ENCODE results near the gene RALY.

Gene RALY

DNA sequence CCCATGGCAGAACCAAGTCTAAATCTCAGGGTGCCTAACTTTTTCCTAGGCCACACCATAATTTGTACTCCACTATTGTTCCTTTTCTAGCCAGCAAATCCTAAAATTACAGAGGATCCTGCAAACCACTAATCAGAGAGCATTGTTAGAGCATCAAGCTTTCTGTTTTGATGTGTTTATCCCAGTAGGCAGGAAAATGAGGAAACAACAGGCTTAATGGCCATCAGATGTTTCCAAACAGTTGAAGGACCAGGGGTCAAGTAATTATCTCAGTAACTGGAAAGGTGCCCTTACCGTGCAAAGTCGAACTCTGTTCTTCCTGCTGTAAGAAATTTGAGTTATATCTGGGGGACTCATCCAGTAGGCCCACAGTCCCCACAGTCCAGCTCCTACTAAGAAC is 58.7 kb downstream of the RALY start:
- DNase-seq: no peak

DNA sequence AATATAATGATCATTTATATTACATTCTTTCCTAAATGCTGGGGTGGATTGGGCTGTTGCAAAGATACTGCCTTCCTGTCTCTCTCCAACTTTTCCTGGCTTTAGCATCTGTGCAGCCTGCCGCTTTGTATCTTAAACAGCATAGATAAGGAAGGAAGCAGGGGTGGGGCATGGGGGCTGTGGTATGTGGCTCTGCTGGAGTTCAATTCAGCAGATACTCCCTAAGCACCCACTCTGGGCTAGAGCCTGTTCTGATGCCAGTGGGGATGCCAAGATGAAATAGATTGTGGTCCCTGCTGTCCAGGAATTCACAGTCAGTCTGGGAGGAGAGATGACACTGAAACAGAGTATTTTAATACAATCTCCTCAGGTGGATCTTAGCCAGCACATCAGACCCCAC is 61.6 kb downstream of the RALY start:
- DNase-seq: no peak

DNA sequence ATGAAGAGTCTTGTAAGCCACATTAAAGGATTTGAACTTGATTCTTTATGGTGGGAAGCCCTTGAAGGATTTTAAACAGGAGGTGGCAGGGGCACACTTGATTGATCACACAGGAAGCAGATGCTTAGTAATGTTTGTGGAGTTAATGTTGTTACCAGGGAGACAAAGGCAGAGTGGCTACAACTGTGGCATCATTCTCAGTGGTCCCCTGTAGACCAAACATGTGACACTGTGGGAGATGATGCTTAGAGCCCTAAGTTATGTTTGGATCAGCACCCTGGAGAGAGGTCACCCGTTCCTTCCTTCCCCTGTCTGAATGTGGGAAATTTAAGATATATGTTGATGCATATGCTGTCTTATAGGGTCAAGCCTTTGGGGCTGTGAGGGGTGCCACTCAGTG is 65.1 kb downstream of the RALY start:
- no peak for DNase-seq

GRCh38 chr20:34060970-34061369 is 67.3 kb downstream of the RALY start:
- DNase-seq: no peak

DNA sequence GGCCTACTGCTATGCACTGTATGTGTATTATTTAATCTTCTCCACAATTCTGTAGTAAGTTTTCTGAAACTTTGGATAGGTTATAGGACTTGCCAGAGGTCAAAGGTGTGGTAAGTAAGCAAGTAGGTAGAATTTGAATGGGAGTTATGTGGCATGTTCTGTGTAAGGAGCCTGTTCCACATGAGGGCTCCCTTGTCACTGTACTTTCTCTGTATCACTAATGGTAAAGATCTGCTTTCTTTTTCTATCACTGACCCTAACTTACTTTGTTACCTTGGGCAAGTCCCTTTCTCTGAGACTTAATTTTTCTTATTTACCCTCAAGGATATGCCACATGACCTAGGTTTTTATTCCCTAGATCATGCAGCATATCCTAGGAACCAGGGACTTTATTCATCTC is 68.0 kb downstream of the RALY start:
- no peak for DNase-seq

DNA sequence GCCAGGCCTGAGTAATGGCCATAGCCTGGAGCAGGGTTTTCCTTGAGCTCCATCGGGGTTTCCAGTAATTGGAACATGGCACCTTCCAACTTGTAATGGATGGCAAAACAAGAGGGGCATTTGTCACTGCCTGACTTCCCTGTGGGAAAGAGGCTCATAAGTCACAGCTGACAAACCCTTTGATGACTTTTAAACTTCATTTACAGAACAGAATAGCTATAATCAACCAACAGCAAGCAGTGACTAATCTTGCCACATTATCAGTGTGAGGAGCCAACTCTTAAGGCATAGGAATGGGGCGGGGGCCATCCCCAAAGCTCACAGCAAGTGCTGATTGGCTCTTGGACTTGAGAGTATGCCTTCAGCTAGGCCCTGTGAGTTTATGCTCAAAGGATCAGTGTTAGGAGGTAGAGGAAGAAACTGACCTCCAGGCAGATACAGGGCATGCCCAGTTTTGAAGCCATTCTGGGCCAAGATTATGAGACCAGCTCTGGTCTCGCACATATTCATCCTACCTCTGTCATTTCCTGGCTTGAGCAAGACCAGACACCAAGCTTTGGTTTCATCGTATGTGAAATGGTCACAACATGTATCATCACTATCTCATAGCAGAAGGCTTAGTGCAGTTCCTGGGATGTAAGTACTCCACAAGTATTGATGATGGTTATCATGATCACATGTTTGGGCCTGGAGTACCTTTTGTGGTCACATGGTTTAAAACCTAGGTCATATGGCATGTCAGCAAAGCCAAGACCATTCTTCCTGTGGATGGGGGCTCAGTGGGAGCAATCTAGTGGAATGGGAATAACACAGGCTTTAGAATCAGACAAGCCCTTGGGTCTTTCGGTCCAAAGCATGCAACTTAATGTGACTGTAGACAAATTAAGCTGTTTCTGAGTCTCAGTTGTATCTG is 69.1 kb downstream of the RALY start:
- DNase-seq: no peak

DNA sequence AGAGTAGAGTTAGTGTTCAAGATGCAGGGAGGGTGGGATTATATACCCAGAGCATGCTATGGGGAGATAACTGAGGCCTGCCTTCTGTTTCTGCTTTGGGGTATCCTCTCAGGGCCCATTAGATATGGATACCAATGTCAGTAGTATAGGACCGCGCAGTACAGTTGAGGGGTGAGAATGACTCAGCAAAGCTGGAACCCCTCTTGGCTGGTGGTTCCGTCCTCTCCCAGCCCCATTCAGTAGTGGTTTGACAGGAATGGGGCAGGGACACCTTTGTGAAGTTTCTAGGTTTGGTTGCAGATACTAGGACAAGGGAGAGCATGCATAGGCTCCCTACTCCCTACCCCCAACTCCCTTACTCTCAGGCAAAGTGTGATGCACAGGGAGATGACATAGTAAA is 70.6 kb downstream of the RALY start:
- no peak for DNase-seq

- no peak for DNase-seq
These were observed 71.5 kb downstream of the RALY start for GRCh38 chr20:34065260-34065659.

DNA sequence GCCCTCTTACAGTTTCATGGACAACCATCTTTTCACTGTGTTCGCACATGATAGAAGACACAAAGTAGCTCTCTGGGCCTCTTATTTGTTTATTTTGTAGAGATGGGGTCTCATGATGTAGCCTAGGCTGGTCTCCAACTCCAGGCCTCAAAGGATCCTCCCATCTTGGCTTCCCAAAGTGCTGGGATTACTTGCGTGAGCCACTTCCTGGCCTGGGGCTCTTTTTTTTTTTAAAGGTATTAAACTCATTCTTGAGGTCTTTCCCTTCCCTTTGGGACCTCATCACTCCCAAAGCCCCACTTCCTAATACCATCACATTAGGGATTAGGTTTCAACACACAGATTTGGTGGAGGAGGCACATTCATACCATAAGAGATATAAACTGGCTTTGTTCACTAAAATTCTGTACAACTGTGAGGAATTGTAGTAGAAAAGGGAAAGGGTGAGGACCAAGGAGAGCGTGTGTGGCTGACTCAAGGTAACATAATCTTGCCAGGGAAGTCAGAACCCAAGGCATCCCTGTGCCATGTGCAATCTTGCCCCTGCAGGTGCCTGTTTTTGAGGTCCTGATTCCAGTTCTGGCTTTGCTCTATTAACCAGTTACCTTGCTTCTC is 72.9 kb downstream of the RALY start:
- no peak for DNase-seq

DNA sequence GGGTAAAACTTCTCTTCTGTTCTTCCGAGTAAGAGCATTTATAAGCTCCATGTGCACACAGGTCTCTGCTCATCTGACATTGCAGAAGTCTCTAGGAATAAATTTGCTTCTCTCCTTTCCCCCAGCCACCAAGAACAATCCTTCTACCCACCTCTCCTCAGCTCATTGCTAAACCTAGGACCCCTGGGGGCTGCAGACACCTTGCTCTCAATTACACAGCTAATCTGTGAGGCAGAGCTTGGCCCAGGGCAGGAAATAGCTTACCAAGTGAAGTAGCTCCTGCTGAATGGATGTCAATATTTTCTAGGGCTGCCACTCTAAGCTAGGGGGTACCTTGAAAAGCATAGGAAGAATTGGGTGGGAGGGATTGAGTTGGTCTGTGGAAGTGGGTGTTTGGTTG is 74.3 kb downstream of the RALY start:
- no peak for DNase-seq

DNA sequence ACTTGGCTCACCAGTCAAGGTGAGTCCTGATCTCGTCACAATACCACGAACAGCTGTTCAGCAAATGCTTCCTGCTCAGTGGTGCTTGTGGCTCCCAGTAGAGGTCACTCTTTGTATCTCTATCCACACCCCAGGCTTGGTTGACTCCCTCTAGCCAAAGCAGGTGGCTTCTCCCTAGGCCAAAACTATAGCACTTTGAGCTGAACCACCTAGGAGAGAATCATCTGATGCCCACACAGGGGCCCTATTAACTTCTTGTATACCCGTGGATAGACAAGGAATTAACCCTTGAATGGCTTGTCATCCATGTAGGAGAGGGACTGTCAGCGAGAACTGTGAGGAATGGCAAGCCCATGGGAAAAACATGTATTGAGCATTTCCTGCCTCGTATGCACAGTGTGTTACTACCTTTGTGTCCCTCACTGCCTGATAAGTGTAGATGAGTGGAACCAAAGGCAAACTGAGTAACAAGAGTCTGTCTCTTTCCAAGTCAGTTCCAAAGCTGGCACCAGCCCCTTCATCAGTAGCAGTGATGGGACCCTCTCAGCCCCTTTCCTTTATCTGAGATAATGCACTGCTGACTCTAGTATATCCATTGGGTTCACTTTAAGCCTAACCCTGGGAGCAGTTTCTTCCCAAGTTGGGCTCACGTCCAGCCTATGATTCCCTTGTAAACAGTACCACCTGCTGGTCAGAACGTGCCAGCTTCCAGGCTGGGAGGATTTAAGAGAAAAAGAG is 75.8 kb downstream of the RALY start:
- DNase-seq: peak; percentile 56

- DNase-seq: no peak
These were observed 76.3 kb downstream of the RALY start for GRCh38 chr20:34070079-34070439.

DNA sequence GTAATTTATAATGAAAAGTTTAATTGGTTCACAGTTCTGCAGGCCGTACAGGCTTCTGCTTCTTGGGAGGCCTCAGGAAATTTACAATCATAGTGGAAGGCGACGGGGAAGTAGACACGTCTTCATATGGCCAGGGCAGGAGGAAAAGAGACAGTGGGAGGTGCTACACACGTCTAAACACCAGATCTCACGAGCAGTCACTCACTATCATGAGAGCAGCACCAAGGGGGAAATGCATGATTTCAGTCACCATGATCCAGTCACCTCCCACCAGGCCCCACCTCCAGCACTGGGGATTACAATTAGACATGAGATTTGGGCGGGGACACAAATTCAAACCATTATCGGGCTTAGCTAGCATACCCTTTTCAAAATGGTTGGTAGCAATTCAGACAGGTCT is 77.1 kb downstream of the RALY start:
- DNase-seq: no peak

DNA sequence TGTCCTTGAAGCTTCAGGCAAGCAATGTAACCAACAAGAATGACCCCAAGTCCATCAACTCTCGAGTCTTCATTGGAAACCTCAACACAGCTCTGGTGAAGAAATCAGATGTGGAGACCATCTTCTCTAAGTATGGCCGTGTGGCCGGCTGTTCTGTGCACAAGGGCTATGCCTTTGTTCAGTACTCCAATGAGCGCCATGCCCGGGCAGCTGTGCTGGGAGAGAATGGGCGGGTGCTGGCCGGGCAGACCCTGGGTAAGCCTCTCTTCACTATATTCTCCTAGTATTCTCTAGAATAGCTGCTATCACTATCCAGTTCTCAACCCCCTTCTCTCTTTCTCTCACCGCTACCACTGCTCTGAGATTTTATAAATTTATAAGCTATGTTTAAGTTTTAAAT is 78.4 kb downstream of the RALY start:
- DNase-seq: no peak

GRCh38 chr20:34072778-34073177 is 79.1 kb downstream of the RALY start:
- DNase-seq: no peak

DNA sequence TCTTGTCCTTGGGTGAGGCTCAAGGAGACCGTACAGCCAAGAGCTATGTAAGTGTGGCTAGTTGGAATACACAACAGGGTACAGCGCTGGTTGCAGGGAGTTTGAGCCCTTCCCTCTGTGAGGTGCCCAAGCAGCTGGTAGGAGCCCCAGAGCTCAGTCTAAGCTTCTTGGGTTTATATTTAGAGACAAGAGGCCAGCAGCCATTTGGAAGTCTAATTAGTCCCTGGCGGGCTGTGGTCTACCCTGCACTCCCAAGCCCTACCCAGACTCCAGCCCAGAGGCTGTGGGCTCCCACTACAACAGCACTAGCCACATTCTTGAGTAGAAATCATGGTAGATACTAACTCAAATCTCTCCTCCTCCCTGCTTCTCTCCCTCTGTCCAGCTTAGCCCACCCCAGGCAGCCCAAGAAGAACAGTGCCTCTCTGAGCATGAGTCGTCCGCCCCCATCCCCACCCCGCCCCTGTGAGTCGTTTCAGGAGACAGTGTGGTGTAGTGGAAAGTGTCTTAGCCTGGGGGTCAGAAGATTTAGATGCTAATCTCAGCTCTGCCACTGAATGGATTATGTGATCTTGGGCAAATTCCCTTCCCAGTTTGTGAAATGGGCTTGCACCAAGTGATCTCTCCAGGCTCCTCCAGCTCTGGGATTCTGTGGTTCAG is 80.5 kb downstream of the RALY start:
- DNase-seq: no peak

GRCh38 chr20:34075647-34076046 is 81.9 kb downstream of the RALY start:
- DNase-seq: no peak

- no peak for DNase-seq
These were observed 83.2 kb downstream of the RALY start for GRCh38 chr20:34076952-34077351.

DNA sequence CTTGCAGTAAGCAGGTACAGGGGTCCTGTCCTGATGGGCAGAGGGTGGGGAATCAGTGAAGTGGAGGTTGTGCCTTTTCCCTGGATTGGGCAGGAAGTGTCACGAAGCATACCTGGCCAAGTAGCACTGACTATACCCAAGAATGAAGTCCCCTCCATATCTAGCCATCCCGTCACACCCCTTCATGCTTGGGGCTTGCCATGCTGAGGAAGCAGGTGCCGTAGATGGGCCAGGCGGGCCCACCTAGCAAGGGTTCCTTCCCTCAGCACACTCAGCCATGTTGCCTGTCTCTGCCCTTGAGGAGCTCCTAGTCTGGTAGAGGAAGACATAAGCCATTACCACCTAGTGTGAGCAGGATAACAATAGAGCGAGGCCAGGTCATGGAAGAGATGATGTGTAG is 84.8 kb downstream of the RALY start:
- no peak for DNase-seq

GRCh38 chr20:34079818-34080217 is 86.1 kb downstream of the RALY start:
- no peak for DNase-seq

- DNase-seq: no peak
These were observed 88.6 kb downstream of the RALY start for GRCh38 chr20:34082232-34082887.

DNA sequence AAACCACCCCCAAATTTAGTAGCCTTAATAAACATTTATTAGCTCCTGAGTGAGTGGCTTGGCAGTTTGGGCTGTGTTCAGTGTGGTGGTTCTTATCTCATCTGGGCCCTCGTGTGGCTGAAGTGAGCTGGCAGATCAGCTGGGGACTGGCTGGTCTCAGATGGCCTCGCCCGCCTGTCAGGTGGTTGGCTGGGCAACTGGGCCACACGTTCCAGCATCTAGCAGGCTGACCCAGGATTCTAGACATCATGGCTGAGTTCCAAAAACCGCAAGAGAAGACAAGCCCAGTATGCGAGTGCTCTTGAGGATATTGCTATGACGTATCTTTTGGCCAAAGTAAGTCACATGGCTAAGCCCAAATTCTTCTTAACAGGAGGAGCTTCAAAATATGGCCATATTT is 89.4 kb downstream of the RALY start:
- DNase-seq: no peak

- DNase-seq: no peak
These were observed 90.1 kb downstream of the RALY start for GRCh38 chr20:34083781-34084180.

Measured in NCI-H748 treated with DMSO at 0.1 percent for 48 hours (cell line).